HepG2 (cell line): ENCODE measurements around the gene ECSIT. TPM values are rescaled to one million over a fixed set of nuclear protein-coding genes. Genes with fewer than 3 reads are reported as not detected.

Experiments
- ATM ChIP-seq: fragments of 450-650 bp; IDR thresholded peaks from 2 replicates; pipeline ENCODE4 v1.7.1; 2017; ENCODE audit warnings: mild to moderate bottlenecking, borderline replicate concordance
- GATA4 ChIP-seq: sonication (generic); IDR thresholded peaks from 2 replicates; pipeline ENCODE4 v1.6.1; 2016; ENCODE audit warnings: antibody characterized with exemption, low read depth, borderline replicate concordance
- HNF4A ChIP-seq: sonication (generic); formaldehyde crosslinking; IDR thresholded peaks from 2 replicates; pipeline ENCODE4 v1.4.0; 2020; ENCODE audit warnings: missing genetic modification reagents
- MBNL3 ChIP-seq: fragments of 250-450 bp; sonication (Bioruptor Pico); conservative IDR thresholded peaks from 2 replicates; pipeline ENCODE4 v1.8.0; 2022; ENCODE audit warnings: mild to moderate bottlenecking, inconsistent platforms
- NFE2L1 ChIP-seq: sonication (generic); formaldehyde crosslinking; IDR thresholded peaks from 2 replicates; pipeline ENCODE4 v1.4.0; 2020; ENCODE audit warnings: missing genetic modification reagents, mild to moderate bottlenecking, borderline replicate concordance
- POLR2G ChIP-seq: fragments of 200-400 bp; formaldehyde crosslinking; IDR thresholded peaks from 2 replicates; pipeline ENCODE4 v1.6.1; 2018; ENCODE audit warnings: mild to moderate bottlenecking, low read depth, low read length, moderate library complexity
- REPIN1 ChIP-seq: sonication (generic); formaldehyde crosslinking; IDR thresholded peaks from 2 replicates; pipeline ENCODE4 v1.8.0; 2022; ENCODE audit warnings: missing genetic modification reagents, low read depth, mild to moderate bottlenecking, borderline replicate concordance
- SIN3B ChIP-seq: fragments of 150-350 bp; IDR thresholded peaks from 2 replicates; pipeline ENCODE4 v1.6.1; 2014; ENCODE audit warnings: low read length
- SP1 ChIP-seq, 2 experiments: fragments of 450-650 bp in 1 of 2; sonication (generic) in 1 of 2; formaldehyde crosslinking in 1 of 2; IDR thresholded peaks; 2 replicates each; pipeline versions ENCODE4 v1.4.0 to v1.6.1; 2016 to 2020; ENCODE audit warnings: missing genetic modification reagents in 1 of 2
- ZNF326 ChIP-seq: sonication (generic); formaldehyde crosslinking; IDR thresholded peaks from 2 replicates; pipeline ENCODE4 v1.4.0; 2020; ENCODE audit warnings: missing genetic modification reagents, borderline replicate concordance
- ZSCAN20 ChIP-seq: sonication (generic); formaldehyde crosslinking; IDR thresholded peaks from 2 replicates; pipeline ENCODE4 v1.4.0; 2020; ENCODE audit warnings: missing genetic modification reagents, mild to moderate bottlenecking, borderline replicate concordance
- polyA plus RNA-seq, 8 experiments: library from polyadenylated mRNA; depleted of rRNA in 3 of 8; stranded (reverse) in 7 of 8; unstranded in 1 of 8; fragments of >200 nt; fragmentation: Illumina TruSeq in 4 of 8; extraction: Trizol in 4 of 8; gene quantifications; 2 replicates each; pipeline versions ENCODE4 v1.2.1 to v1.2.3, GENCODE V29; 2011 to 2016; ENCODE audit warnings: low read depth in 4 of 8, missing spikeins in 1 of 8, mixed read lengths in 1 of 8; ENCODE audit not compliant: insufficient read depth in 1 of 8
- total RNA-seq, 5 experiments: library from RNA; depleted of rRNA; stranded (reverse); fragments of >200 nt; fragmentation: Illumina TruSeq; extraction: Trizol; gene quantifications; 2 replicates each; pipeline ENCODE4 v1.2.3, GENCODE V29; 2016; ENCODE audit warnings: low read depth in 1 of 5
- TF ChIP-seq, protein P1 (sequence below): fragments of 450-650 bp; IDR thresholded peaks from 2 replicates; pipeline ENCODE4 v1.6.1; 2016
- TF ChIP-seq, protein P2 (sequence below): sonication (generic); formaldehyde crosslinking; IDR thresholded peaks from 2 replicates; pipeline ENCODE4 v1.4.0; 2020; ENCODE audit warnings: missing genetic modification reagents
- TF ChIP-seq, protein P3 (sequence below): sonication (generic); formaldehyde crosslinking; IDR thresholded peaks from 2 replicates; pipeline ENCODE4 v1.4.0; 2020; ENCODE audit warnings: mild to moderate bottlenecking, missing genetic modification reagents
- TF ChIP-seq, protein P4 (sequence below): sonication (generic); formaldehyde crosslinking; IDR thresholded peaks from 2 replicates; pipeline ENCODE4 v1.4.0; 2020; ENCODE audit warnings: missing genetic modification reagents
- TF ChIP-seq, protein P5 (sequence below): sonication (generic); formaldehyde crosslinking; IDR thresholded peaks from 2 replicates; pipeline ENCODE4 v1.4.0; 2020; ENCODE audit warnings: low read depth, missing genetic modification reagents

Gene ECSIT
- total and polyA plus RNA-seq, 2 of the 13 experiments (the other 11 are each of a cell fraction or from before 2014, with no cell fraction given) = 36.4 to 62.3 TPM

DNA sequence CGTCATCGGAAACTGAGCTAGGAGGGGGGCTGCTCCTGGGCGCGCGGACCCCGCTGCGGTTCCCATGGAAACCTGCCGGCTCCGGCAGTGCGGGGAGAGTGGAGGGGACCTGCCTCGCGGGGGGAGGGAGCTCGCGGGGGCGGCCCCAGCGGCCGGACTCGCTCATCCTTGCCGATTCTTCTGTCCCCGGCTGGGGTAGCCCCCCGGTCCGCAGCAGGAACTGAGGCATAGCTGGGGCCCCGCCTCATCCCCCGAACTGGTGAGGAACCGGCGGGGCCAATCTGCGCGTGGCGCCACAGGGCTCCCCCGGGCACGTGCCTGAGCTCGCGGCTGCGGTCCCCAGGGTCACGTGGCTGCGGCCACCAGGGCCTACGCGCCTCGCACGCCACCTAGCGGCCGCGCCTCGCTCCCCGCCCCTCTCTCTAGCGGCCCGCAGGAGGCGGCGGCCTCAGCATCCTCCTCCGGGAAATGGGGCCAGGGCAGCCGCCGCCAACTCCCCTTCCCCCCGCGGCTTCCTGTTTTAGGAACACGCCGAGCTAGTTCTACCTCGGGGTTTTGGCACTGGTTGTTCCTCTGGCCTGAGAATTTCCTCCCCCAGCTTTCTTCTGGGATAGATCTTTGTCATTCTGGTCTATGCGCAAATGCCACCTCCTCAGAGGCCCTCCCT lies 46.4 kb downstream of the ECSIT start (continued):
- 0 out of 2 replicates have a peak, but pooled peaks have one; percentile 40 for TF ChIP-seq NFE2L1 (CRISPR knock-in tag)
- TF ChIP-seq SIN3B = no peak
- TF ChIP-seq SP1 (IDR thresholded peaks at IDR 0.05) = no peak
- peak; percentile 82 for TF ChIP-seq SP1 (CRISPR knock-in tag; IDR thresholded peaks at IDR 0.05)
- peak; percentile 92 for TF ChIP-seq REPIN1
- TF ChIP-seq ZNF326 = no peak
- TF ChIP-seq, protein P1, sequence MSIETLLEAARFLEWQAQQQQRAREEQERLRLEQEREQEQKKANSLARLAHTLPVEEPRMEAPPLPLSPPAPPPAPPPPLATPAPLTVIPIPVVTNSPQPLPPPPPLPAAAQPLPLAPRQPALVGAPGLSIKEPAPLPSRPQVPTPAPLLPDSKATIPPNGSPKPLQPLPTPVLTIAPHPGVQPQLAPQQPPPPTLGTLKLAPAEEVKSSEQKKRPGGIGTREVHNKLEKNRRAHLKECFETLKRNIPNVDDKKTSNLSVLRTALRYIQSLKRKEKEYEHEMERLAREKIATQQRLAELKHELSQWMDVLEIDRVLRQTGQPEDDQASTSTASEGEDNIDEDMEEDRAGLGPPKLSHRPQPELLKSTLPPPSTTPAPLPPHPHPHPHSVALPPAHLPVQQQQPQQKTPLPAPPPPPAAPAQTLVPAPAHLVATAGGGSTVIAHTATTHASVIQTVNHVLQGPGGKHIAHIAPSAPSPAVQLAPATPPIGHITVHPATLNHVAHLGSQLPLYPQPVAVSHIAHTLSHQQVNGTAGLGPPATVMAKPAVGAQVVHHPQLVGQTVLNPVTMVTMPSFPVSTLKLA = peak; percentile 62
- TF ChIP-seq MBNL3 = no peak
- TF ChIP-seq ATM = no peak
- TF ChIP-seq, protein P2, sequence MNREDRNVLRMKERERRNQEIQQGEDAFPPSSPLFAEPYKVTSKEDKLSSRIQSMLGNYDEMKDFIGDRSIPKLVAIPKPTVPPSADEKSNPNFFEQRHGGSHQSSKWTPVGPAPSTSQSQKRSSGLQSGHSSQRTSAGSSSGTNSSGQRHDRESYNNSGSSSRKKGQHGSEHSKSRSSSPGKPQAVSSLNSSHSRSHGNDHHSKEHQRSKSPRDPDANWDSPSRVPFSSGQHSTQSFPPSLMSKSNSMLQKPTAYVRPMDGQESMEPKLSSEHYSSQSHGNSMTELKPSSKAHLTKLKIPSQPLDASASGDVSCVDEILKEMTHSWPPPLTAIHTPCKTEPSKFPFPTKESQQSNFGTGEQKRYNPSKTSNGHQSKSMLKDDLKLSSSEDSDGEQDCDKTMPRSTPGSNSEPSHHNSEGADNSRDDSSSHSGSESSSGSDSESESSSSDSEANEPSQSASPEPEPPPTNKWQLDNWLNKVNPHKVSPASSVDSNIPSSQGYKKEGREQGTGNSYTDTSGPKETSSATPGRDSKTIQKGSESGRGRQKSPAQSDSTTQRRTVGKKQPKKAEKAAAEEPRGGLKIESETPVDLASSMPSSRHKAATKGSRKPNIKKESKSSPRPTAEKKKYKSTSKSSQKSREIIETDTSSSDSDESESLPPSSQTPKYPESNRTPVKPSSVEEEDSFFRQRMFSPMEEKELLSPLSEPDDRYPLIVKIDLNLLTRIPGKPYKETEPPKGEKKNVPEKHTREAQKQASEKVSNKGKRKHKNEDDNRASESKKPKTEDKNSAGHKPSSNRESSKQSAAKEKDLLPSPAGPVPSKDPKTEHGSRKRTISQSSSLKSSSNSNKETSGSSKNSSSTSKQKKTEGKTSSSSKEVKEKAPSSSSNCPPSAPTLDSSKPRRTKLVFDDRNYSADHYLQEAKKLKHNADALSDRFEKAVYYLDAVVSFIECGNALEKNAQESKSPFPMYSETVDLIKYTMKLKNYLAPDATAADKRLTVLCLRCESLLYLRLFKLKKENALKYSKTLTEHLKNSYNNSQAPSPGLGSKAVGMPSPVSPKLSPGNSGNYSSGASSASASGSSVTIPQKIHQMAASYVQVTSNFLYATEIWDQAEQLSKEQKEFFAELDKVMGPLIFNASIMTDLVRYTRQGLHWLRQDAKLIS (CRISPR knock-in tag) = no peak
- TF ChIP-seq, protein P3, sequence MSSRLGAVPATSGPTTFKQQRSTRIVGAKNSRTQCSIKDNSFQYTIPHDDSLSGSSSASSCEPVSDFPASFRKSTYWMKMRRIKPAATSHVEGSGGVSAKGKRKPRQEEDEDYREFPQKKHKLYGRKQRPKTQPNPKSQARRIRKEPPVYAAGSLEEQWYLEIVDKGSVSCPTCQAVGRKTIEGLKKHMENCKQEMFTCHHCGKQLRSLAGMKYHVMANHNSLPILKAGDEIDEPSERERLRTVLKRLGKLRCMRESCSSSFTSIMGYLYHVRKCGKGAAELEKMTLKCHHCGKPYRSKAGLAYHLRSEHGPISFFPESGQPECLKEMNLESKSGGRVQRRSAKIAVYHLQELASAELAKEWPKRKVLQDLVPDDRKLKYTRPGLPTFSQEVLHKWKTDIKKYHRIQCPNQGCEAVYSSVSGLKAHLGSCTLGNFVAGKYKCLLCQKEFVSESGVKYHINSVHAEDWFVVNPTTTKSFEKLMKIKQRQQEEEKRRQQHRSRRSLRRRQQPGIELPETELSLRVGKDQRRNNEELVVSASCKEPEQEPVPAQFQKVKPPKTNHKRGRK = no peak
- peak; percentile 56; the same call in 1 of the 2 replicates for TF ChIP-seq POLR2G
- TF ChIP-seq, protein P4, sequence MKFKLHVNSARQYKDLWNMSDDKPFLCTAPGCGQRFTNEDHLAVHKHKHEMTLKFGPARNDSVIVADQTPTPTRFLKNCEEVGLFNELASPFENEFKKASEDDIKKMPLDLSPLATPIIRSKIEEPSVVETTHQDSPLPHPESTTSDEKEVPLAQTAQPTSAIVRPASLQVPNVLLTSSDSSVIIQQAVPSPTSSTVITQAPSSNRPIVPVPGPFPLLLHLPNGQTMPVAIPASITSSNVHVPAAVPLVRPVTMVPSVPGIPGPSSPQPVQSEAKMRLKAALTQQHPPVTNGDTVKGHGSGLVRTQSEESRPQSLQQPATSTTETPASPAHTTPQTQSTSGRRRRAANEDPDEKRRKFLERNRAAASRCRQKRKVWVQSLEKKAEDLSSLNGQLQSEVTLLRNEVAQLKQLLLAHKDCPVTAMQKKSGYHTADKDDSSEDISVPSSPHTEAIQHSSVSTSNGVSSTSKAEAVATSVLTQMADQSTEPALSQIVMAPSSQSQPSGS = peak; percentile 75
- TF ChIP-seq, protein P5, sequence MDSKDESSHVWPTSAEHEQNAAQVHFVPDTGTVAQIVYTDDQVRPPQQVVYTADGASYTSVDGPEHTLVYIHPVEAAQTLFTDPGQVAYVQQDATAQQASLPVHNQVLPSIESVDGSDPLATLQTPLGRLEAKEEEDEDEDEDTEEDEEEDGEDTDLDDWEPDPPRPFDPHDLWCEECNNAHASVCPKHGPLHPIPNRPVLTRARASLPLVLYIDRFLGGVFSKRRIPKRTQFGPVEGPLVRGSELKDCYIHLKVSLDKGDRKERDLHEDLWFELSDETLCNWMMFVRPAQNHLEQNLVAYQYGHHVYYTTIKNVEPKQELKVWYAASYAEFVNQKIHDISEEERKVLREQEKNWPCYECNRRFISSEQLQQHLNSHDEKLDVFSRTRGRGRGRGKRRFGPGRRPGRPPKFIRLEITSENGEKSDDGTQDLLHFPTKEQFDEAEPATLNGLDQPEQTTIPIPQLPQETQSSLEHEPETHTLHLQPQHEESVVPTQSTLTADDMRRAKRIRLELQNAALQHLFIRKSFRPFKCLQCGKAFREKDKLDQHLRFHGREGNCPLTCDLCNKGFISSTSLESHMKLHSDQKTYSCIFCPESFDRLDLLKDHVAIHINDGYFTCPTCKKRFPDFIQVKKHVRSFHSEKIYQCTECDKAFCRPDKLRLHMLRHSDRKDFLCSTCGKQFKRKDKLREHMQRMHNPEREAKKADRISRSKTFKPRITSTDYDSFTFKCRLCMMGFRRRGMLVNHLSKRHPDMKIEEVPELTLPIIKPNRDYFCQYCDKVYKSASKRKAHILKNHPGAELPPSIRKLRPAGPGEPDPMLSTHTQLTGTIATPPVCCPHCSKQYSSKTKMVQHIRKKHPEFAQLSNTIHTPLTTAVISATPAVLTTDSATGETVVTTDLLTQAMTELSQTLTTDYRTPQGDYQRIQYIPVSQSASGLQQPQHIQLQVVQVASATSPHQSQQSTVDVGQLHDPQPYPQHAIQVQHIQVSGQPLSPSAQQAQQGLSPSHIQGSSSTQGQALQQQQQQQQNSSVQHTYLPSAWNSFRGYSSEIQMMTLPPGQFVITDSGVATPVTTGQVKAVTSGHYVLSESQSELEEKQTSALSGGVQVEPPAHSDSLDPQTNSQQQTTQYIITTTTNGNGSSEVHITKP (CRISPR knock-in tag) = no peak
- peak; percentile 91; the same call in 1 of the 2 replicates for TF ChIP-seq ZSCAN20 (CRISPR knock-in tag)
- no peak for TF ChIP-seq HNF4A
- no peak for TF ChIP-seq GATA4
